IMR-90 (cell line): ENCODE measurements around the gene GRAMD1B. TPM values are rescaled to one million over a fixed set of nuclear protein-coding genes. Genes with fewer than 3 reads are reported as not detected.

Experiments used
- ATAC-seq: fragments of 200-7000 bp; cut with Tn5 transposase; 2 replicates; pipeline ENCODE4 v1.9.1; 2020; ENCODE audit warnings: low read depth, mild to moderate bottlenecking, moderate library complexity
- BruUV-seq: library from RNA; stranded (reverse); fragments of 400-500 nt; replicated peaks from 2 replicates; lab custom pipeline; 2021; lab: Mats Ljungman, UMichigan
- CTCF ChIA-PET: fragments of 300-600 bp; formaldehyde crosslinking; extraction: SDS; loops from one replicate; lab custom pipeline; 2021; ENCODE audit warnings: antibody characterized with exemption; lab: Yijun Ruan, JAX
- POLR2A ChIA-PET: fragments of 300-600 bp; sonication (Branson Sonifier 250); formaldehyde crosslinking; loops from one replicate; lab custom pipeline; 2022; ENCODE audit warnings: antibody characterized with exemption; ENCODE audit not compliant: unreplicated experiment; lab: Charles Lee
- DNase-seq: peaks from one replicate; pipeline ENCODE4 v3.0.0; 2013
- H2AFZ ChIP-seq: replicated peaks from 2 replicates; pipeline ENCODE3; 2013; ENCODE audit warnings: low read length, mild to moderate bottlenecking; ENCODE audit not compliant: poor library complexity
- H2AK5ac ChIP-seq: 2 replicates; pipeline ENCODE4 v1.6.1; 2013; ENCODE audit warnings: low read depth, low read length, inconsistent platforms
- H2AK9ac ChIP-seq: replicated peaks from 2 replicates; pipeline ENCODE3; 2013; ENCODE audit warnings: mild to moderate bottlenecking, low read depth, low read length, moderate library complexity; ENCODE audit not compliant: poor library complexity
- H2BK120ac ChIP-seq: 2 replicates; pipeline ENCODE4 v1.6.1; 2013; ENCODE audit warnings: low read depth, low read length, inconsistent platforms
- H2BK15ac ChIP-seq: 3 replicates; pipeline ENCODE4 v1.6.1; 2013; ENCODE audit warnings: low read depth, low read length, inconsistent platforms
- H2BK20ac ChIP-seq: 2 replicates; pipeline ENCODE4 v1.6.1; 2013; ENCODE audit warnings: low read depth, mild to moderate bottlenecking, inconsistent platforms, low read length, moderate library complexity
- H2BK5ac ChIP-seq: 2 replicates; pipeline ENCODE4 v1.6.1; 2013; ENCODE audit warnings: mild to moderate bottlenecking, low read depth, low read length, inconsistent platforms; ENCODE audit not compliant: poor library complexity, severe bottlenecking
- H3K14ac ChIP-seq: replicated peaks from 2 replicates; pipeline ENCODE4 v1.6.1; 2013; ENCODE audit warnings: low read depth, low read length, inconsistent platforms
- H3K18ac ChIP-seq: 2 replicates; pipeline ENCODE4 v1.6.1; 2013; ENCODE audit warnings: low read depth, low read length, control low read depth
- H3K23ac ChIP-seq: 2 replicates; pipeline ENCODE4 v1.6.1; 2013; ENCODE audit warnings: low read depth, low read length, inconsistent platforms
- H3K27ac ChIP-seq: 2 replicates; pipeline ENCODE4 v1.5.1; 2013; ENCODE audit warnings: mild to moderate bottlenecking, control low read depth, low read length; ENCODE audit not compliant: insufficient read depth
- H3K27me3 ChIP-seq: 2 replicates; pipeline ENCODE4 v1.6.1; 2013; ENCODE audit warnings: low read length; ENCODE audit not compliant: control insufficient read depth, insufficient read depth
- H3K36me3 ChIP-seq: 2 replicates; pipeline ENCODE4 v1.6.1; 2013; ENCODE audit warnings: low read length, mixed read lengths; ENCODE audit not compliant: control insufficient read depth, insufficient read depth
- H3K4ac ChIP-seq: 2 replicates; pipeline ENCODE4 v1.6.1; 2013; ENCODE audit warnings: low read depth, low read length, inconsistent platforms
- H3K4me1 ChIP-seq: 2 replicates; pipeline ENCODE4 v1.6.1; 2013; ENCODE audit warnings: low read length, mixed read lengths; ENCODE audit not compliant: control insufficient read depth, insufficient read depth
- H3K4me2 ChIP-seq: 2 replicates; pipeline ENCODE4 v1.6.1; 2013; ENCODE audit warnings: low read depth, mild to moderate bottlenecking, control low read depth, low read length, moderate library complexity
- H3K4me3 ChIP-seq: 2 replicates; pipeline ENCODE4 v1.5.1; 2013; ENCODE audit warnings: low read depth, mild to moderate bottlenecking, control low read depth, low read length, moderate library complexity; ENCODE audit not compliant: insufficient read depth
- H3K56ac ChIP-seq: 2 replicates; pipeline ENCODE4 v1.6.1; 2013; ENCODE audit warnings: low read length, inconsistent platforms; ENCODE audit not compliant: insufficient read depth; ENCODE audit errors: extremely low read depth
- H3K79me1 ChIP-seq, 2 experiments: 2 replicates each; pipeline ENCODE4 v1.6.1; 2013; ENCODE audit warnings: low read length in 2 of 2, inconsistent platforms in 1 of 2, low read depth in 1 of 2
- H3K9ac ChIP-seq: 2 replicates; pipeline ENCODE4 v1.6.1; 2013; ENCODE audit warnings: low read depth, low read length, control low read depth
- H3K9me1 ChIP-seq: 2 replicates; pipeline ENCODE4 v1.6.1; 2013; ENCODE audit warnings: low read length, inconsistent platforms; ENCODE audit not compliant: insufficient read depth
- H3K9me3 ChIP-seq: 2 replicates; pipeline ENCODE4 v1.6.1; 2013; ENCODE audit warnings: low read length; ENCODE audit not compliant: control insufficient read depth, insufficient read depth
- H4K20me1 ChIP-seq: 2 replicates; pipeline ENCODE4 v1.6.1; 2013; ENCODE audit warnings: low read length, inconsistent platforms; ENCODE audit not compliant: insufficient read depth
- H4K5ac ChIP-seq: 2 replicates; pipeline ENCODE4 v1.6.1; 2013; ENCODE audit warnings: mild to moderate bottlenecking, low read depth, low read length, control low read depth
- H4K8ac ChIP-seq, 2 experiments: 2 replicates each; pipeline ENCODE4 v1.6.1; 2013; ENCODE audit warnings: low read depth in 2 of 2, low read length in 2 of 2, control low read depth in 1 of 2, inconsistent platforms in 1 of 2
- H4K91ac ChIP-seq: 2 replicates; pipeline ENCODE4 v1.6.1; 2013; ENCODE audit warnings: low read depth, low read length, inconsistent platforms; ENCODE audit not compliant: insufficient read depth
- CHD1 ChIP-seq: IDR thresholded peaks from 2 replicates; pipeline ENCODE4 v1.6.1; 2012; ENCODE audit warnings: low read depth, low read length, improper control_type of control experiment
- MAZ ChIP-seq: IDR thresholded peaks from 2 replicates; pipeline ENCODE4 v1.6.1; 2012; ENCODE audit warnings: low read depth, mild to moderate bottlenecking, low read length, improper control_type of control experiment, moderate library complexity, borderline replicate concordance
- NFE2L2 ChIP-seq: fragments of 150-350 bp; IDR thresholded peaks from 2 replicates; pipeline ENCODE4 v1.6.1; 2016; ENCODE audit warnings: low read depth, mild to moderate bottlenecking, low read length
- RAD21 ChIP-seq: IDR thresholded peaks from 2 replicates; pipeline ENCODE4 v1.6.1; 2012; ENCODE audit warnings: low read length, improper control_type of control experiment
- RFX5 ChIP-seq: IDR thresholded peaks from 2 replicates; pipeline ENCODE4 v1.8.0; 2012; ENCODE audit warnings: low read depth, mild to moderate bottlenecking, low read length, moderate library complexity
- SMC3 ChIP-seq: fragments of 150-350 bp; IDR thresholded peaks from 2 replicates; pipeline ENCODE4 v1.6.1; 2016; ENCODE audit warnings: low read depth, mild to moderate bottlenecking, antibody characterized with exemption, low read length, moderate library complexity
- WGBS, 2 experiments: methylation state at CpG; one replicate each; pipeline versions ENCODE4 v1.1.5 to v1.1.7; 2013; ENCODE audit warnings: missing lambda C conversion rate in 2 of 2; ENCODE audit not compliant: insufficient read length in 1 of 2; ENCODE audit errors: extremely low coverage in 2 of 2; 5-methylcytosine and 5-hydroxymethylcytosine counted together
- dilution Hi-C: fragments of 300-500 bp; cut with HindIII; formaldehyde crosslinking; loops from one replicate; pipeline ENCODE4 v1.14.3; 2018; ENCODE audit warnings: low sequenced_read_pairs; ENCODE audit not compliant: unreplicated experiment
- in situ Hi-C: fragments of 300-500 bp; cut with MboI; formaldehyde crosslinking; loops from 3 replicates; pipeline ENCODE4 v1.14.3; 2019; ENCODE audit warnings: low sequenced_read_pairs, inconsistent platforms, mixed read lengths
- intact Hi-C: fragments of 100-400 bp; cut with micrococcal nuclease; formaldehyde crosslinking; loops from 2 replicates; pipeline ENCODE4 v1.10.0; 2022
- polyA plus RNA-seq, 3 experiments: library from polyadenylated mRNA; depleted of rRNA; stranded (reverse); fragments of >200 nt; gene quantifications; 2 replicates each; pipeline ENCODE4 v1.2.3, GENCODE V29; 2012; ENCODE audit warnings: low replicate concordance in 1 of 3
- total RNA-seq: library from RNA; depleted of rRNA; stranded (reverse); fragments of >200 nt; gene quantifications from 2 replicates; pipeline ENCODE4 v1.2.3, GENCODE V29; 2012
- TF ChIP-seq, protein P1 (sequence below): fragments of 150-350 bp; IDR thresholded peaks from 2 replicates; pipeline ENCODE4 v1.6.1; 2016; ENCODE audit warnings: low read depth, mild to moderate bottlenecking, low read length, moderate library complexity, borderline replicate concordance

Gene GRAMD1B
- total and polyA plus RNA-seq, 2 of the 4 experiments (the other 2 are of a cell fraction) = 7.1 to 7.2 TPM

DNA sequence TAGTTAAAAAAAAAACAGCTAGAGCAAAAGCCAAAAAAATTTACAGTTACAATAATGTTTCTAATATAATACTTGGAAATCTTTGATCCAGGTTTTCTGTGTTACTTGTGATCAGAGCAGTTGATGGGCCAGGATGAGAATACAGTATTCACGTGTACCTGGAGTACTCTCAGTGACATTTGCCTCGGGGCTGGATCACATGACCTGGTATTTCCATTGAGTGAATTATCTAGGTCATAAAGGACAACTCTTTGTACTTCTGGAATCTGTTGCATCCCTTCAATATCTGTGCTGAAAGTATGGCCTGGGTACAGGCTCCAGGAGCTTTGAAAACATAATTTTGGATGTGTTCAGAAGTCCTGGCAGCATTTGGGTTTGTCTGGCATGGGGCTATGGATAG lies 93.5 kb downstream of the GRAMD1B start:
- in situ Hi-C loops = no loop called here

More for the DNA sequence above, 93.5 kb downstream of the GRAMD1B start:
- H3K4me3 ChIP-seq = no peak overlapping the region
- H3K36me3 ChIP-seq = no peaks in the 10 kb centered on the region
- ATAC-seq (no peak), DNase-seq (no peak)
- H3K4me1 ChIP-seq = peaks cover 8% of the 10 kb centered on the region
- no peak overlapping the region for H3K9ac ChIP-seq
- H4K8ac ChIP-seq = no peak overlapping the region
- no peak overlapping the region for H2BK120ac ChIP-seq
- no peak for TF ChIP-seq CHD1
- TF ChIP-seq, protein P1, sequence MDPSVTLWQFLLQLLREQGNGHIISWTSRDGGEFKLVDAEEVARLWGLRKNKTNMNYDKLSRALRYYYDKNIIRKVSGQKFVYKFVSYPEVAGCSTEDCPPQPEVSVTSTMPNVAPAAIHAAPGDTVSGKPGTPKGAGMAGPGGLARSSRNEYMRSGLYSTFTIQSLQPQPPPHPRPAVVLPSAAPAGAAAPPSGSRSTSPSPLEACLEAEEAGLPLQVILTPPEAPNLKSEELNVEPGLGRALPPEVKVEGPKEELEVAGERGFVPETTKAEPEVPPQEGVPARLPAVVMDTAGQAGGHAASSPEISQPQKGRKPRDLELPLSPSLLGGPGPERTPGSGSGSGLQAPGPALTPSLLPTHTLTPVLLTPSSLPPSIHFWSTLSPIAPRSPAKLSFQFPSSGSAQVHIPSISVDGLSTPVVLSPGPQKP = no peak
- no peak for TF ChIP-seq RFX5
- no peak for TF ChIP-seq MAZ
- no peak for TF ChIP-seq SMC3
- TF ChIP-seq RAD21 = no peak
- TF ChIP-seq NFE2L2 = no peak
- H3K14ac ChIP-seq = no peak overlapping the region
- no peak overlapping the region for H3K4ac ChIP-seq
- no peaks in the 10 kb centered on the region for H3K9me3 ChIP-seq
- peaks cover 7% of the 10 kb centered on the region; the same call in 1 of the 2 replicates for H4K20me1 ChIP-seq
- no peak overlapping the region for H3K56ac ChIP-seq
- dilution Hi-C loops = no loop called here
- no peak overlapping the region for H3K18ac ChIP-seq
- CTCF ChIA-PET = no interaction called here
- H3K9me1 ChIP-seq = peaks cover under 1% of the 10 kb centered on the region; the same call in 1 of the 2 replicates
- H2AFZ ChIP-seq = no peak overlapping the region
- H4K91ac ChIP-seq = no peak overlapping the region
- H3K79me1 ChIP-seq = peaks cover 7 to 20% of the 10 kb centered on the region in 2 experiments; a peak in 3 of 4 replicates
- POLR2A ChIA-PET = no interaction called here
- intact Hi-C loops = no loop called here
- no peak overlapping the region for H2AK9ac ChIP-seq
- H2BK15ac ChIP-seq = no peak overlapping the region
- no peak overlapping the region; the same call in 1 of the 2 replicates for H3K23ac ChIP-seq
- no CpG with 5 or more reads among the region's 2 CpGs for WGBS, 2 experiments
- BruUV-seq = no TSS peak
- H3K27me3 ChIP-seq = no peaks in the 10 kb centered on the region
- no peak overlapping the region for H2BK5ac ChIP-seq
- H4K5ac ChIP-seq = no peak overlapping the region
- no peak overlapping the region for H2AK5ac ChIP-seq
- H3K27ac ChIP-seq = no peak overlapping the region
- H2BK20ac ChIP-seq = no peak overlapping the region
- H3K4me2 ChIP-seq = no peak overlapping the region
